Sigmoid colon (tissue), 3 donors: ENCODE results near the gene HIBCH.

Experiments
- POLR2A ChIP-seq, 2 donors: fragments of 450-650 bp; IDR thresholded peaks; one replicate each; pipeline ENCODE4 v1.6.1; 2016; ENCODE audit warnings: antibody characterized with exemption in 2 of 2, mild to moderate bottlenecking in 2 of 2, moderate library complexity in 2 of 2
- TF ChIP-seq, protein P1 (sequence below), 4 experiments: fragments of 450-650 bp in 3 of 4; fragments of 200-600 bp in 1 of 4; IDR thresholded peaks; one replicate each; pipeline ENCODE4 v1.5.1; 2016 to 2019; ENCODE audit warnings: antibody characterized with exemption in 4 of 4, mild to moderate bottlenecking in 3 of 4, moderate library complexity in 2 of 4

DNA sequence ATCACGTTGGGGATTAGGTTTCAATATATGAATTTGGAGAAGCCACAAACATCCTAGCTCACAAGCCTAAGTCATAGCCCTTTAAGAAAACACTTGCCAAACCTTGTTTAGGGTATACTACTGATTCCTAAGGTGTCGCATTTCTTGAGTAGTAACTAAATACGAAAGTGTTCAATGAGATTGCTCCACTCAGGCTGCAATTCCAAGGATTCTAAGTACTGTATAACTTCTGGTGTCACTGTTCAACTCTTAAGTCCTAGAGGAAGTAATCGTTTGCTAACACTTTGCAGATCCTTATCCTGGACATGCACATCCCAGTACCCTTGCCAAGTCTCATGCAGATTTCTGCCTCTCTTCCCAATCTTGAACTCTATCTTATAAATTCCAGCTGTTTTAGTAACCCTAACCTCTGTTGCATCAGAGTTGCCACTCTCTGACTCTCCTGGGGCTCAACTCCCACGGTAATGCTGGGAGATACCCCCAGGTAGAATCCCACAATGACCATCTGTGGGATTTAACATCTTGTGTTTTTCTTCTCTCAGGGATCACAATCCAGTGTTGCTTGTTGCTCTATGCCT lies 122.4 kb downstream of the HIBCH start:
- TF ChIP-seq, protein P1, sequence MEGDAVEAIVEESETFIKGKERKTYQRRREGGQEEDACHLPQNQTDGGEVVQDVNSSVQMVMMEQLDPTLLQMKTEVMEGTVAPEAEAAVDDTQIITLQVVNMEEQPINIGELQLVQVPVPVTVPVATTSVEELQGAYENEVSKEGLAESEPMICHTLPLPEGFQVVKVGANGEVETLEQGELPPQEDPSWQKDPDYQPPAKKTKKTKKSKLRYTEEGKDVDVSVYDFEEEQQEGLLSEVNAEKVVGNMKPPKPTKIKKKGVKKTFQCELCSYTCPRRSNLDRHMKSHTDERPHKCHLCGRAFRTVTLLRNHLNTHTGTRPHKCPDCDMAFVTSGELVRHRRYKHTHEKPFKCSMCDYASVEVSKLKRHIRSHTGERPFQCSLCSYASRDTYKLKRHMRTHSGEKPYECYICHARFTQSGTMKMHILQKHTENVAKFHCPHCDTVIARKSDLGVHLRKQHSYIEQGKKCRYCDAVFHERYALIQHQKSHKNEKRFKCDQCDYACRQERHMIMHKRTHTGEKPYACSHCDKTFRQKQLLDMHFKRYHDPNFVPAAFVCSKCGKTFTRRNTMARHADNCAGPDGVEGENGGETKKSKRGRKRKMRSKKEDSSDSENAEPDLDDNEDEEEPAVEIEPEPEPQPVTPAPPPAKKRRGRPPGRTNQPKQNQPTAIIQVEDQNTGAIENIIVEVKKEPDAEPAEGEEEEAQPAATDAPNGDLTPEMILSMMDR (IDR thresholded peaks at IDR 0.05): no peak
- no peak for TF ChIP-seq POLR2A (IDR thresholded peaks at IDR 0.05)
